IPS-15b (cell line): ENCODE results near the gene BRPF1.
A peak's percentile ranks its signal among the peaks of the same experiment; 100 is the strongest.

Experiments used
- H3K27me3 ChIP-seq: one replicate; pipeline ENCODE4 v1.6.1; 2013; ENCODE audit warnings: low read length; ENCODE audit not compliant: control insufficient read depth, insufficient read depth
- H3K36me3 ChIP-seq: one replicate; pipeline ENCODE4 v1.6.1; 2013; ENCODE audit warnings: low read length; ENCODE audit not compliant: control insufficient read depth, insufficient read depth
- H3K4me1 ChIP-seq: one replicate; pipeline ENCODE4 v1.6.1; 2013; ENCODE audit warnings: mild to moderate bottlenecking, low read length; ENCODE audit not compliant: control insufficient read depth, insufficient read depth
- H3K4me3 ChIP-seq: one replicate; pipeline ENCODE4 v1.5.1; 2013; ENCODE audit warnings: low read depth, low read length
- H3K9ac ChIP-seq: one replicate; pipeline ENCODE4 v1.6.1; 2013; ENCODE audit warnings: low read depth, mild to moderate bottlenecking, low read length
- H3K9me3 ChIP-seq: one replicate; pipeline ENCODE4 v1.6.1; 2013; ENCODE audit warnings: mild to moderate bottlenecking, low read length; ENCODE audit not compliant: control insufficient read depth, insufficient read depth

The BRPF1 gene

GRCh38 chr3:9731206-9732079, at the start of gene BRPF1:
Gene BRPF1 (plus strand): TSS chr3:9731735. CDS start chr3:9734141, 2,406 bp downstream.
- H3K4me1 ChIP-seq: peaks cover 4% of the 10 kb centered on the region
- peak within 1 kb of the TSS; percentile 100 for H3K9ac ChIP-seq
- no peaks in the 10 kb centered on the region for H3K27me3 ChIP-seq
- H3K9me3 ChIP-seq: no peaks in the 10 kb centered on the region
- peak within 1 kb of the TSS; percentile 88 for H3K4me3 ChIP-seq
- H3K36me3 ChIP-seq: peaks cover 11% of the 10 kb centered on the region

GRCh38 chr3:9682096-9682495, 49.4 kb upstream of the BRPF1 start:
- Histone ChIP-seq H3K4me3 (no peak overlapping the region), H3K4me1 (no peaks in the 10 kb centered on the region), H3K36me3 (peaks cover 49% of the 10 kb centered on the region)

GRCh38 chr3:9683426-9683825, 48.1 kb upstream of the BRPF1 start:
- Histone ChIP-seq H3K36me3 (peaks cover 44% of the 10 kb centered on the region), H3K4me1 (no peaks in the 10 kb centered on the region), H3K27me3 (no peaks in the 10 kb centered on the region), H3K4me3 (no peak overlapping the region), H3K9ac (no peak overlapping the region), H3K9me3 (no peaks in the 10 kb centered on the region)

More at GRCh38 chr3:9682096-9682495, 49.4 kb upstream of the BRPF1 start:
- no peaks in the 10 kb centered on the region for H3K27me3 ChIP-seq
- H3K9ac ChIP-seq: no peak overlapping the region
- no peaks in the 10 kb centered on the region for H3K9me3 ChIP-seq

- no peaks in the 10 kb centered on the region for H3K9me3 ChIP-seq
- peaks cover 39% of the 10 kb centered on the region for H3K36me3 ChIP-seq
- no peak overlapping the region for H3K4me3 ChIP-seq
- H3K27me3 ChIP-seq: no peaks in the 10 kb centered on the region
- no peaks in the 10 kb centered on the region for H3K4me1 ChIP-seq
- H3K9ac ChIP-seq: no peak overlapping the region
Measured at GRCh38 chr3:9685216-9686049, 46.1 kb upstream of the BRPF1 start.

GRCh38 chr3:9686050-9686550, 45.4 kb upstream of the BRPF1 start:
- no peaks in the 10 kb centered on the region for H3K4me1 ChIP-seq
- no peak overlapping the region for H3K9ac ChIP-seq
- H3K4me3 ChIP-seq: no peak overlapping the region
- H3K36me3 ChIP-seq: peaks cover 44% of the 10 kb centered on the region
- no peaks in the 10 kb centered on the region for H3K9me3 ChIP-seq
- no peaks in the 10 kb centered on the region for H3K27me3 ChIP-seq

- peaks cover 45% of the 10 kb centered on the region for H3K36me3 ChIP-seq
- H3K27me3 ChIP-seq: no peaks in the 10 kb centered on the region
- H3K9me3 ChIP-seq: no peaks in the 10 kb centered on the region
- H3K9ac ChIP-seq: no peak overlapping the region
- H3K4me3 ChIP-seq: no peak overlapping the region
- no peaks in the 10 kb centered on the region for H3K4me1 ChIP-seq
Measured at GRCh38 chr3:9686703-9687102, 44.8 kb upstream of the BRPF1 start.

GRCh38 chr3:9687514-9687913, 44.0 kb upstream of the BRPF1 start:
- Histone ChIP-seq H3K9me3 (no peaks in the 10 kb centered on the region), H3K4me3 (no peak overlapping the region), H3K27me3 (no peaks in the 10 kb centered on the region), H3K36me3 (peaks cover 48% of the 10 kb centered on the region), H3K4me1 (no peaks in the 10 kb centered on the region), H3K9ac (no peak overlapping the region)

- H3K27me3 ChIP-seq: no peaks in the 10 kb centered on the region
- H3K9ac ChIP-seq: no peak overlapping the region
- H3K4me3 ChIP-seq: no peak overlapping the region
- H3K9me3 ChIP-seq: no peaks in the 10 kb centered on the region
- H3K4me1 ChIP-seq: no peaks in the 10 kb centered on the region
- H3K36me3 ChIP-seq: peaks cover 41% of the 10 kb centered on the region
Measured at GRCh38 chr3:9688961-9689360, 42.6 kb upstream of the BRPF1 start.

GRCh38 chr3:9689757-9690156, 41.8 kb upstream of the BRPF1 start:
- no peaks in the 10 kb centered on the region for H3K4me1 ChIP-seq
- H3K4me3 ChIP-seq: no peak overlapping the region
- H3K36me3 ChIP-seq: peaks cover 38% of the 10 kb centered on the region
- no peaks in the 10 kb centered on the region for H3K9me3 ChIP-seq
- no peak overlapping the region for H3K9ac ChIP-seq
- H3K27me3 ChIP-seq: no peaks in the 10 kb centered on the region

GRCh38 chr3:9690451-9691450, 40.8 kb upstream of the BRPF1 start:
- Histone ChIP-seq H3K4me3 (no peak overlapping the region), H3K4me1 (no peaks in the 10 kb centered on the region), H3K9me3 (no peaks in the 10 kb centered on the region), H3K9ac (no peak overlapping the region), H3K27me3 (no peaks in the 10 kb centered on the region), H3K36me3 (peaks cover 31% of the 10 kb centered on the region)

- Histone ChIP-seq H3K4me1 (no peaks in the 10 kb centered on the region), H3K27me3 (no peaks in the 10 kb centered on the region), H3K9me3 (no peaks in the 10 kb centered on the region), H3K36me3 (peaks cover 29% of the 10 kb centered on the region), H3K4me3 (no peak overlapping the region), H3K9ac (no peak overlapping the region)
Measured at GRCh38 chr3:9691636-9692035, 39.9 kb upstream of the BRPF1 start.
